Stimulated activated CD8-positive, alpha-beta memory T cell treated with anti-CD3 and anti-CD28 coated beads, Interleukin-15, amount 100 ng/mL, for 1 hour (primary cell): Measurements from ENCODE around the gene PLXNC1.
A peak's percentile ranks its signal among the peaks of the same experiment; 100 is the strongest.

Source experiments
- DNase-seq: peaks from one replicate; pipeline ENCODE4 v3.0.0-alpha.2; 2020; ENCODE audit warnings: low read depth

The PLXNC1 gene

DNA sequence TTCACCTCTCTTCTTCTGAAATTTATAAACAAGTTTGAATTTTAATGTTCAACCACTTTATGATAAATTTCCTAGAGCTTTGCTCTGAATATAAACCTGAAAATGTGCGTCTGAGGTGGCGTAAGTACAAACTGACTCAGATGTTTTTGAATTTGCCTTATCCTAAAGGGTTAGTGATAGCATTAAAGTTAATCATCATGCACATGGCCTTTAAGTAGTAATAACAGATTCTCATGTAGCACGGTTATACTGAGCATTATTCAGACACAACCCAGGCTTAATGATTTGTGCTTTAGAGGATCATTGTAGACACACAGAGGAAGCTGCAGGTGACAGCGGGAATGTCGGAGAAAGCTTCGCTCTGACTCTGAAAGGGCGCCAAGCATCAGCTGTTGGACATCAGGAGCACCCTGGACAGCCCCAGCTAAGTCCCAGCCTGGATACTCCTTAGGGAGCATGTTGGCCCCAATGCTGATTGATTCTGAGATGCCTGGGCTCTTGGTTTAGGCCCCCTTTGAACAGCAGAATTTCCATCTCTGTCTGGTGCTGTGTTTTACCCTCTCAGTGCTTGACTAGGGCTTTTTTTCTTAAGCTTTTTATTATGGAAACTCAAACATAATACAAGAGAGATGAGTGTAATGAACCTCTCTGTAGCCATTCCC is 91.1 kb downstream of the PLXNC1 start:
- no peak for DNase-seq

DNA sequence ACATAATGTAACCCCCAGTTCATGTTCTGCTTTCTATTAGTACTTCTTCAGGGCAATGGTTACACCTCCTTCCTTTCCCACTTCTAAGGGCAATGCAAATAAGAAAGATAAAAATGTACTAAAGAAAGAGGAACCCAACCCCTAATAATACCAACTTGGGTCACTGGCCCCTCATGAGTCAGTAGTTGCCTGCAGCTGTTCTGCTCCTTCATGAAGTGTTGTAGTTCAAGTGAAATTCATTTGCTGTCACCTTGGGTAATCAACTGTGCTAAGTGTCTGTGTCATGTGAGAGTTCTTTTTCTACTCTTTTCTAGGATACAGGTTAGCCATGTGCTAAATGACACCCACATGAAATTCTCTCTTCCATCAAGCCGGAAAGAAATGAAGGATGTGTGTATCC is 91.8 kb downstream of the PLXNC1 start:
- DNase-seq: no peak

DNA sequence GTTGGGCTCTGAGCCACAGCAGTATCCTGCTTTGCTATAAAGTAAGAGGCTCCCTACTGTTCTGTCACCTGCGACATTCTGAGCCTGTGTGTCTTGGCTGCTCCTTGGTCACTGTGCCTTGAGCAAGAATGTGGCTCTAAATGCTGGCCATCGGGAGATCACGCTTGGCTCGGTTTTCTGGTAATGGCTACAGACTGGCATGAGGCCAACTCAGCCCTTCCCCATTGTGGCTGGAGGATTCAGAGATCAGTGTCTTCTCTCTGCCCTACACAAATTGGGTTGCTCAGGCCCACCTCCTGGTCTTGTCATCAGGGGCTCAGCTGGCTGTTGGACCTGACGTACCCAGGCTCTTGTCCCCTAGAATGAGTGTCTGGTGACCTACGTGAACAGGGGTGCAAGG is 94.5 kb downstream of the PLXNC1 start:
- DNase-seq: no peak

DNA sequence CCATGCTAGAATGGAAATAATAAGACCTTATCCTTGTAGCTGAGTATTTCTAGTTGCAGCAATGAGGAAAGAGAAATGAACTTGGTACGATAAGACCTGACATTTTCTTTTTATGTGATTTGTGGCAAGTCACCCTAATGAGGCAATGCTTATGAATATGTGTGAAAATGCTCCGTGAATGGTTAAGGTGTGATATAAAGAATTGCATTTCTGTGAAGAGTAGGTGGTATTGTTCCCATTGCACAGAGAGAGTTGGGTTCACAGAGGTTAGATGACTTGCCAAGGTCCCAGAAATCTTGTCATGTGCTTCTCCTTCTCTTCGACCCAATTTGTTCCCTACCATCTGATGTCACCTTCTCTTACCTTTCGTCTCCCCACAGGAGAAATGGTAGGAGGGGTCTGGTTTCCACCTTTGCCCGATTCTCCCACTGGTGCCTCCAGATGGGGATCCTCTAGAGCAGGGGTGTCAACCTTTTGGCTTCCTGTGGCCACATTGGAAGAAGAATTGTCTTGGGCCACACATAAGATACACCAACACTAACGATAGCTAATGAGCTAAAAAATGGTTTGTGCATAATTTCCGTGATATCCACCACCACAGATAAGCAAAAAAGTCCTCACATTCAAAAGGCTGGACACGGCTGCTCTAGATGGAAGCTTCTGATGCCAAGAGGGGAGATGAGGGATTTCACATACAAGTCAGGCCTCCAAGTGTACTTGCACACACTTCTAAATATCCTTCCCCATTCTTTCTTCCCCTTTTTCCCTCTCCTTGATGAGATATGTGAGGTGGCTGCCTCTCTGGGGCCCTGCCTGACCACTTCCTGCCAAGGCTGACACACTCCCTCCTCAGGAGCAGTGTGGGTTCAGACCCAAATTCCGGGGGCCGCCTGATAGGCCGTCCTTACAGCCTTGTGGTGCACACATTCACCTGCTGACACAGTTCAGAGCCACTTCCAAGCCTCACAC is 96.1 kb downstream of the PLXNC1 start:
- peak; percentile 19 for DNase-seq

DNA sequence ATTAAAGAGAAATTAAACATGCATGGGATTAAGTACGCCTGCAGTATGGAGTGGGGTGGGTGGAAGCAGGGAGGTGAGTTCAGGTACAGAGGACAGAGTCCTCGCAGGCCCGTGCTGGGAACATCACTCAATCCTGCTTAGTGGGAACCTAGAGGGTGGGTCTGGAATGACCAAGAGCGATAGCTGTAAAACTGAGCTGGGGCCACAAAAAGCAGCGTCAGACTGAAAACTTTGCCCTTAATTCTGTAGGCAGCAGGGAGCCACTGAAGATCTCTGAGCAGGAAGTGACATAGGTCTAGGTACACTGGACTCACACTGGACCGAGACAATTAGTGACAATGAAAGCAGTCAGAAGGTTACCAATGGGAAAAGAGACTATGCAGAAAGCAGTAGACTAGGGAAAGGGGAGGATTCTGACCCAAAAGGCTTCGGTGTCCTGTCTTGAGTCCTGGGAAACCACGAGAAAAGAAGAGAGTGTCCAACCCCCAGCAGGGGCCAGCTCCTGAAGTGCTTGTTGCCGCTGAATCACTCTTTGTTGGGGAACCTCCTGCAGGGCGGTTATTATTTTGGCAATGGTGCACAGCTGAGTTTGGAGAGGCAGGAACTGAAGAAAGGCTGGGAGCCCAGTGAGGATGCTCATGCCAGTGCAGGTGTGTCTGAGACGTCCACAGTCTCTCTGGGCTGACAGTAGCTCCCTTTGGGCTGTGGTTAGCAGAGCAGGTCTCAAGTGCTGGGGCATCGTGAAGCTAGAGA is 97.4 kb downstream of the PLXNC1 start:
- DNase-seq: no peak

DNA sequence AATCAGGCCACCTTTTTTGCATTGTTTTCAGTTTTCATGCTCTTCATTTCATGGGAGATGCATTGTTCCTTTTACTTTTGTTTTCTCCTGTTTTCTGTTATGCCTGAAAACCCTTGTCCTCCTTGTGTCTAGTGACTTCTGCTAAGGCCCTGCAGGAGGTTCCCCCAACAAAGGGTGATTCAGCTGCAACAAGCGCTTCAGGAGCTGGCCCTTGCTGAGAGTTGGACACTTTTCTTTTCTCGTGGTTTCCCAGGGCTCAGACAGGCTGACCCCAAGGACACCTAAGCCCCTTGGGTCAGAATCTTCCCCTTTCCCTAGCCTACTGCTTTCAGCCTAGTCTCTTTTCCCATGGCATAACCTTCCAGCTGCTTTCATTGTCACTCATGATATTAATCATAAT is 98.9 kb downstream of the PLXNC1 start:
- no peak for DNase-seq

DNA sequence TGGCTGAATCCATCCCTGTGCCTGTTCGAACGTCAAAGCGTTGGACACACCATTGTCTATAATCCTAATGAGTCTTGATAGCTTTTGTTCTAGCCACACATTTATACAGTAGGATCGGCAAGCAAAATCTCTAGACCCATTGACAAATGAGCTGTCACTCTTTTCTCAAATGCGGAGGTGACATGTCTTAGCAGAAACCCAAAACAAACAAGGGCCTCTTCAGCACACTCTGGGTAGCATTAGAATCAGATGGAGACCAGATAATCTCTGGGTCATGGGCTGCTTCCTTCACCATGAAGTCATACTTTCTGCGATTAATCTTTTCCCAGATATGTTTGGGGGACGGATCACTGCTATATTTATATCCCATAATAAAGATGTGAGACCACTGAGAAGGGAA is 100.2 kb downstream of the PLXNC1 start:
- DNase-seq: no peak

DNA sequence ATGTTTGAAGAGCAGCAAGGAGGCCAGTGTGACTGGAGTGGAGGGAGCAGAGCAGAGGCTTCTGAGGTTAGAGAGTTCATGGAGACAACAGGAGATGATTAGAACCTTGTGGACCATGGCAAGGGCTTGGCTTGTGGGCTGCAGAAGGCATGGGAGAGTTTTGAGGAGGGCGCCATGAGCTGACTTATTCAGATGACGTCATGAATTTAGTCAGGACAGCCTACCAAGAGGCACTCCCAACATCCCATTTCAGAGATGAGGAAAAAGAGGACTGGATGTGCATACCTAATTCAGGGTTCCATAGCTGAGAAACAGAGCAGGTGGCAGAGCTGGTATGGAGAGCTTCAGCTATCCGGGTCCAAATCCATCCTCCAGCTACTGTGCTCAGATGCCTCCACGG is 101.8 kb downstream of the PLXNC1 start:
- DNase-seq: no peak

DNA sequence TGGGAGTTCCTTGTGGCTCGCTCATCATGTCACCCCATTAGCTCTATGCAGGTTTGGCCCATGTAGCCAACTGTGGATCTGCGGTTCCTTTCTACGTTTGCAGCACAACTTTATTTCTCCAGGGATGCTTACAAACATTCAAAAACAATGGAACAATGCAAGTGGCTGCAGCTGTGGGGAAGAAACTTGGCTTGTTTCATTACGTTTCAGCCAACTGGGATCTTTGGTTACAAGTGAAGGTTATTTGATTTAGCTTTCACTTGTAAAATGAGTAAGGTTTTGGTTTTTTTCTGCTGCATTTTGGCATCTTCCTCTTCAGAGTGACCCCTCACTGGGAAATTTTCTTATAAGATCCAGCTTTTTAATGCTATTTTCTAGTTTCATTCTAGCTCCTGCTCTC is 105.9 kb downstream of the PLXNC1 start:
- no peak for DNase-seq

DNA sequence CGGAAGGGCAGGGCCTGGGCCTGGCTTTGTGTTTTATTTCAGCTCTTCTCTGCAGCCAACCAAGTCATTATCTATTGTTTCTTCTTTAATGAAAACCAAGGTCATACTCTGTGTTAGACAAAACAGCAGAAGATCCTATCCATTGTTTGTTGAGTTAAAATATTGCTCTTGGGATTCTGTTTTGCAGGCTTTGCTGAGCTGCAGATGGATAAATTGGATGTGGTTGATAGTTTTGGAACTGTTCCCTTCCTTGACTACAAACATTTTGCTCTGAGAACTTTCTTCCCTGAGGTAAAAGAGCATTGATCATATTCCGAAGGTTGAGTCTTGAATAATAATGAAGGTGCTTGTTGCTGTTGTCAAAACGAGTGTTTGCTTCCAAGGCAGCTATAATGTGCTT is 106.6 kb downstream of the PLXNC1 start:
- DNase-seq: no peak

DNA sequence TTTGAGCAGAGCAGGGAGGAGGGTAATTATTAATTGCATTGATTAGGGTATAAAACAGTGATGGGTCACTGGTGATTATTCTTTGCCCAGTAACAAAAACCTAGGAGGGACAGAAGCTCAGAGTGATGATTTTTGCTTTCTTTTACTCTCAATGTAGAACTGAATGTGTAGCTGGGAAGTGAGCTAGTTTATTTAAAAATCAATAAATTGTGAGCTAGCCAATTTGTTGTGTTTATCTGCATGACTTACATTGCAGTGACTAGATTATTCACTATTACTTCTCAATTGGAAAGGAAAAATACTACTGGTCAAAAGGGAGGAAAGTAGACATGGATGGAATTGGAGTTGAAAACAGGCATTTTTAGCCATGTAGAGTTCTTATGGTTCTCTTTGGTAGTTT is 107.1 kb downstream of the PLXNC1 start:
- no peak for DNase-seq

DNA sequence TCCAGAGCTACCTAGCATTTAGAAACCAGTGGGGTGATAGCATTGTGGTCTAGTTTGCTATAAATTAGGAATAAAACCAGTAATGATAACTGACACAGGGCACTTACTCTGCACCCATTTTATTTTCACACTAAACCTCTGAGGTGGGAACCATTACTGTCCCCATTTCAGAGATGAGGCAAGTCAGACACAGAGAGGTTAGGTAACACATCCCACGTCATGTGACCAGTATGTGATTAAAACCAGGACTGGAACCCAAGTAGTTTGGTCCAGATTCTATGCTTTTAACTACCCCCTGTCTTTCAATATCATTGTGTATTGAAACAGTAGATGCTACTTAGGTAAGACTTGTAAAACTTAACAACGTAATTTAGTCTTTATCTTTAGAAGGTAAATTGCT is 110.2 kb downstream of the PLXNC1 start:
- no peak for DNase-seq

DNA sequence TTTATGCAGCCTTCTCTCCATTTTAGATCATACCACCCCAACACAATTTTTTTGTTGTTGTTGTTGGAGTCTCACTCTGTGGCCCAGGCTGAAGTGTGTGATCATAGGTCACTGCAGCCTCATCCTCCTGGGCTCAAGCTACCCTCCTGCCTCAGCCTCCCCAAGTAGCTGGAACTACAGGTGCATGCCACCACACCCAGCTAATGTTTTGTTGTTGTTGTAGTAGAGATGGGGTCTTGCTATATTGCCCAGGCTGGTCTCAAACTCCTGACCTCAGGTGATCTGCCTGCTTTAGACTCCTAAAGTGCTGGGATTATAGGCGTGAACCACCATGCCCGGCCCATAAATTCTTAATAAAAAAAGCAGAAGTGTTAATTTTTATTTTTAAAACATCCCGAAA is 111.6 kb downstream of the PLXNC1 start:
- DNase-seq: no peak

DNA sequence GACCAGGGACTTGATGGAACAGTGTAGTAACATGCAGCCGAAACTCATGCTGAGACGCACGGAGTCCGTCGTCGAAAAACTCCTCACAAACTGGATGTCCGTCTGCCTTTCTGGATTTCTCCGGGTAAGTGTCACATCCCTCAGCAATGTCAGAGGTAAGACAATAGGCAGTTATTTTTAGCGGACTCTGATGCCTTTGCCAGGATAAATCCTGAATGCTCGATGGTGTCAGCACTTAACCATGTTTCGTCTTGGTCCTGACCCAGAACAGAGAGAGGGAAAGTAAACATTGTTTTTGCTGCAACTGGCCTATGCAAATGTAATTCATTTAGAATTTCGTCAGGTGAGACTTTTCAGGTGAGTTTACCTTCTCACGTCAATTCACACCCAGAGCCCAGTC is 112.3 kb downstream of the PLXNC1 start:
- DNase-seq: no peak

DNA sequence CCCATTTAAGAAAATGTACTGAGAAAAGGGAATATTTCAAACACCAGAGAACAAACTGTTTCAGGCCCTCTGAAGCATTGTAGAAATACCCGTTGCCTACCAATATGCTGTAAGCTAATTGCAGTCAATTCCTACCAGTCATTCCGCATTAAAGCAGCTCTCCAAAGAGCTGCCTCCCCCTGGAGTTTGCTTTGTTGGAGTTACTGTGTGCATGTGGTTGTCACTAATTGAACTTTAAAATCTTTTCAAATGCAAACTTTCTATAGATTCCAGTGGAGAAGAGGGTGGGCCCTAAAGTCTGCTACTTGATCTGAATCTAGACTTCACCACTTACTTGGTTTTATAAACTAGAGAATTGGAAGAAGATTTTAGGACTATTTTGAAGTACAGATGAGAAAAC is 112.7 kb downstream of the PLXNC1 start:
- DNase-seq: no peak

DNA sequence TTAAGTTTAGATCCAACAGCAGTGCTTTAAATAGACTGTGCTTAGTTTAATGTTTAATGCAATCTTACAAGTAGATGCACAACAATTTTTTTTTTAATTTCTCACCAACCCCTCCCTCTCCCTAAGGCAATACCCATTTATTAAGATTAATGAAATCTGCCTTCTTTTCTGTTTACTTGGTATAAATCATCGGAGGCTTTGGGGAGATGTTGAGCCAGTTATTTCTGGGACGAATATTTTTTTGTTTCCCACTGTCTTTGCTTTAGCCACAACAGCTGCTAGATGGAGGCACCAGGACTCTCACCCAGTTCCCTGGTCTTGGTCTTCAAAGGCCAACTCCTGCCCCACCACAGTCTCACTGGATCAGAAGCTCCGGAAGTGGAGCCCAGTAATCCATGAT is 113.4 kb downstream of the PLXNC1 start:
- no peak for DNase-seq

DNA sequence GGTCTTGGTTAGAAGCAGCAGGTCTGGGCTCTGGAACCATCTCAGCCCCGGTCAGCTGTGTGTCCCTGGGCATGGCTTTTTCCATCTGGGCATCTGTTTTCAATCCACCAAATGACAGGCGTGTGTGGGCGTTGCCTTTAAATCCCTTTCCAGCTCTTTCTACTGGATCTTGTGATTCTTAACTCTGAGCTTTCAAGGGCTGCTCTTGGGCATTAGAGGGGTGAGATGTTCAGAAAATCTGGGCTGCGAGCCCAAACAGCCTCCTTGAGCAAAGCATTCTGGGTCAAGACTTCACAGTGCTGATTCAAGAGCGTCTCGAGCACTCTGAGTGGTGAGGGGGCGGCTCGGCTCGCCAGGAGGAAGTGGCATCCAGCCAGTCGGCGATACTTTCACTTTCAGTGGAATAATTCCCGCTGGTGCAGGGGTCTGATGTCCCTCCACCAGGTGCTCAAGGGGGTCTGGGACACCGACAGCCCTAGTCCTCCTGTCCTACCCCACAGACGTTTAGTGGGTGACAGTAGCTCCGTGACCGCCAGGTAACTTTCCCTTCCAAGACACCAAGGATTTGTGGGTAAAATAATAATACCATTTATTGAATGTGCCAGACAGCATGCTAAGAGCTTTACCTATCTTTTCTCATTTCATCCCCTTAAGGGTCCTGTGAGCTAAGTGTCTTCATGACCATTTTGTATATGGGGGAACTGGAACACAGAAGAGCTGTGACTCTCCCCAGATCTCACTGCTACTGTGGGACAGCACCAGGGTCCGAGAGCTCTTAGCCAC is 114.0 kb downstream of the PLXNC1 start:
- DNase-seq: peak; percentile 49

DNA sequence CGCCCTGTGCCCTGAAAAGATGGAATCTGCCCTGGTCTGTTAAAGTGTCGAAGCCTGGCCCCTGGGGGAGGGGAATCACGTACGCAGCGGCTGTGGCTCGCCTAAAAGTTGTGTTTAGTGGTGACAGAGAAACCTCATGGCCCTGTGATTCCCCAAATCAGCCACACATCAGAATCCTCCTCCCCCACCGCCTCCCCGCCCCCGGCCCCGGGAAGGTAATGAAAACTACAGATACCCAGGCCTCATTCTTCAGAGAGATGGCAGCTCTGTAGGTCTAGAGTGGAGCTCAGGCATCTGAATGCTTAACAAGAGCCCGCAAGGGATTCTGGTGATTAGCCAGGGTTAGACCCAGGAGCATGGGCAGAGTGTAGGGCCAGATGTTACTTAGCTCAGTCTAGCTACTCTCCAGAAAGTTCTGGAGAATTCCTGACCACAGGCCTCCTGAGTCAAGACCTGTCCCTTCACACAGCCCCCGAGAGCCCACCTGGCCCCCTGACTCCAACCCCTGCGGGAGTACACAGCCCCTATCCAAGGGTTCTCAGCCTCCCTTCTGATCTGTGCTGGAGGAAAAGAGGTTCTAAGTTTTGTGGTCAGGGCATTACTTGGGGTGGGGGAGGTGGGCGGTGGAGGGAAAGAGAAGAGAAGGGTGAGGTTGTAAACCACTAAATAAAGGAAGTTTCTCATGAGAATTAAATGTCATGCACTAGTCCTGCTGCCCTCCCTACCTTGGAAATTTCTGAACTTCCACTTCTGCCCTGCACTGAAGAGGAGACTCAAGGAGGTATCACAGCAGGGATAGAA is 114.8 kb downstream of the PLXNC1 start:
- DNase-seq: peak; percentile 17

DNA sequence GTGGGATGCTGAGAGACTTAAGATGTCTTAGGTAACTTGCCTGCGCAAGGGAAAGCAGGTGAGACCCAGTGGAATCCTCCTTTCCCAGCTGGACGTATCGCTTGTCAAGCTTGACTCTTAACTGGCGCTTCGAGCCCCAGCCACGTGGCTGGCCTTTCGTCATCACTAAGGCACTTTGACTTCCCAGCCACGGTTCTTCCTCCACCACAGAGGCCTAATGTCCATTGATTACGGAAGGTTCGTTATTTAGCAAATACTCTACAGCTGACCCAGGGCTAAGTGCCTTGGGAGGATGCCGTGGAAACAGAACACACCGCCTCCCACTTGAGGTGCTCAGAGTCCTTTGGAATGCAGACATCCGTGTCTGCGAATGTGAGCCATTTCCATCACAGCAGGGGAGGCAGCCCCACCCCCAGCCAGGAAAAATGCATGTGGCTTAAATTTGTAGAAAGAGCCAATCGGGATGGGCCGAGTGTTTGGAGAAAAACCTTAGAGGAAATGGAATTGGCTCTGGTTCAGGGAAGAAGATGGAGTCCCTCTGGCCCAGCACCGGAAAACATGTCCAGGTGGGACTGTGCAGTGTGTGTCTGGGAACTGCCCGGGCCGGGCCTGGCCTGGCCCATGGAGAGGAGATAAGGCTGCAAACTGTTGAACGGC is 115.7 kb downstream of the PLXNC1 start:
- no peak for DNase-seq

DNA sequence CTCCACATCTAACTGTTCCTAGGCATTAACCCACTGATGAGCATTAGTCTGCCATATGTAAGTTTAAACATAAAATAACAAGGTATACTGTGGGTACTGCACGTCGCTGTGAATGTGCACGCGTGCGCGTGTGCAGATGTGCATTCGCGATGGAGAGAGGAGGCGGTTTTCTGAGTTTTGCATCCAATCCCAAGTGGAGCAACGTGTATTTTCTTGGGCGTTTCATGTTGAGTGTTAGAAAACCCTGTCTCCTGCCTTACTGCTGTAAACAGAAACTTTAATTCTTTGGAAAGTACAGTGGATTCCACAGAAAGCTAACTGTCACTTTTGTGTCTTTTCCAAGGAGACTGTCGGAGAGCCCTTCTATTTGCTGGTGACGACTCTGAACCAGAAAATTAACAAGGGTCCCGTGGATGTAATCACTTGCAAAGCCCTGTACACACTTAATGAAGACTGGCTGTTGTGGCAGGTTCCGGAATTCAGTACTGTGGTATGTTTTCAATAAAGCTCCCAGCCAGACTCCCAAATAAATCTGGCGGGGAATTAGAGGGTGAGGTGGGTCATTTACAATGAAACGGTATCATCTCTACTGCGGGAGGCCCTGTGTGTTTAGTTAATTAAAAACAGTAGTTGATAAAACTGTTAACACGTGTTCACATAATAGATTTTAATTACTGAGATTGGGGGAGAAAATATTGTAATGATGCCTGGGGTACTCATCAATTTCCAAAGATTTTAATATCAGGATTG is 116.5 kb downstream of the PLXNC1 start:
- no peak for DNase-seq
